NCI-H2029 treated with DMSO at 0.1 percent for 48 hours (cell line): ENCODE results near the gene CCNB1IP1.
"Not testable (repeated sequence)": the region's sequence is repeated elsewhere in the genome, so short reads cannot be mapped to it uniquely, and the experiment has no call there.

ENCODE experiments used
- DNase-seq: peaks from one replicate; lab custom pipeline; 2025; lab: John Stamatoyannopoulos, UW

The CCNB1IP1 gene

DNA sequence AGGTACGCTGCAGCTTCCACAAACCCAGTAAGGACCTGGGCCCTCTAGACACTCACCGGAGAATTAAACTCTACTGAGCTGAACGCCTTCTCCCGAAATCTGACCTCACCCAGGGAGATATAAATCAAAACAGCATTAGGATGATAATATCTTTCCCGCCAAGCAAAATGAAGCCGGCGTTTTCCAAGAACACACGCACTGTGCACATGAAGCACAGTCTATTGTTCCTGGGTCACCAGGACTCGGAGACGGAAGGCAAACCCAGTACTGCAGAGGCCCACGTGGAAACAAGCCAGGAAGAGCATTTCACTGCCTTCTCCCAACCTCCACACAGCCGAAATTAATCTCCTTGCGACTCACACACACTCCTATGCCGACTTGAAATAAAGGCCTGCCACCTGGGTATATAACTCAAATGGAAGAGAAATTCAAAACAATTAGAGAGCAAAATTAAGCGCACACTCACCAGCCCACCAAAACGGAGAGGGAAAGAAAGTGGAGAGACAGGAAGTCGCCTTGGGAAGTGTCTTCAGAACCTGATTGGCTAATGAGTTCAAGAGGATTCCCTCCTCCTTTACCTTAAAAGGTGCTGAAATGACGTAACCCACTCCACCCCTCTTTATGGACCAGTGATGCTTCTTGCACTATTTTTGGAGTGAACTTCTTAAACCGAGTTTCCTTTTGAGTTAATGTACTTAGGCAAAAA, at the start of gene CCNB1IP1:
Gene CCNB1IP1 (minus strand): TSS at position 492 of the 706 bp plus-strand sequence. CDS start 16,756 bp downstream, outside the sequence.
- peak; percentile 95 for DNase-seq

GRCh38 chr14:20382526-20382925, 49.4 kb upstream of the CCNB1IP1 start:
- DNase-seq = no peak

DNA sequence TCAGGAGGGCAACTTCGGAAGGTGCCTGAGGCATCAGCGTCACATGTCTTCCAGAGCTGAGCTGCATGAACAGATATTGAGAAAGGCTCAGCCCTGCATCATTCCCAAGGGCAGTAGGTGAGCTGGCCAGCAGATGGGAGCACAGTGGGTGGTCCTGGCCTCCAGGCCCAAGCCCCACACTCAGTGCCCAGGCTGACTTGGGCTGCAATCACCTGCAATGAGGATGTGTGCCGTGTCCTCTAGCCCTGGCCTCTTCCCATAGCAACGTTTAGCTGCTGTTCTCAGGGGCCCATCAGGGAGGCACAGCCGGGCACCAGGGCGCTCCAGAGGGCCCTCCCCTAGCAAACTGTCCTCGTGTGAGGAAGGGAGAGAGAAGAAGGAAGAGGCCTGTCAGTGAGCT, 48.3 kb upstream of the CCNB1IP1 start:
- no peak for DNase-seq

DNA sequence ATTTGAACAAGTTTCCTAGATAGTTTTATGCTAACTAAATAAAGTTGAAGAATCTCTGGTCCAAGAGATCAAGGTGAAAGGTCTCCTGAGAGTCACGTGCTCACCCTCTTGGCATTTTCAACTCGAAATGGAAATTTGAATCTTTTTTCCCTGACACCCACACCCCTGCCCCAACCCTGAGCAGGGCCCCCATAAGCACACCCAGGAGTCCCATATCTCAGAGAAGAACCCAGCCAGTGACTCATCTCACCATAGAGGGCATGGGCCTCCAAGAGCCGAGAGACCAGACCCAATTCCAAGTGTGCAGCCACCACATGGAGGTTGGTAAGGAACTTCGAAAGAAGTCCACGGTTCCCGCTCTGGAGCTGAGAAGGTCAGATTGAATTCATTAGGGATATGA, 47.6 kb upstream of the CCNB1IP1 start:
- DNase-seq = no peak

DNA sequence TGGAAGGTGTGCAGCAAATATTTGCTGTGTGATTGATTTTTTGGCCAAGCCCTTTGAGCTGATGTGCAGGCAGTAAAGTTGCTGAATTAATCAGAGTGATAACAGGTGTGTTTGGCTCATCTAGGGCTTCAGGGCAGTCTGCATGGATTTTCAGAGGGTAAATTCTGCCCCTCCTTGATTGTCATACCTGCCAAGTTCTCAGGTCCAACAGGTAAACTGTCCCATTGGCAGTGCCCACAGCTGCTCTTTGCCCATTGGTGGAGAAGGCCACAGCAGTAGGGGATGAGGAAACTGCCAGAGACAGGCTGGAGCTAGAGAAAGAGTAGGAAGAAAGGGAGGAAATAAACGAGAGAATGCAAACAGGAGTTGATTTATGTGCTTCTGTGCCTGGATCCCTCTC, 46.7 kb upstream of the CCNB1IP1 start:
- DNase-seq = no peak

DNA sequence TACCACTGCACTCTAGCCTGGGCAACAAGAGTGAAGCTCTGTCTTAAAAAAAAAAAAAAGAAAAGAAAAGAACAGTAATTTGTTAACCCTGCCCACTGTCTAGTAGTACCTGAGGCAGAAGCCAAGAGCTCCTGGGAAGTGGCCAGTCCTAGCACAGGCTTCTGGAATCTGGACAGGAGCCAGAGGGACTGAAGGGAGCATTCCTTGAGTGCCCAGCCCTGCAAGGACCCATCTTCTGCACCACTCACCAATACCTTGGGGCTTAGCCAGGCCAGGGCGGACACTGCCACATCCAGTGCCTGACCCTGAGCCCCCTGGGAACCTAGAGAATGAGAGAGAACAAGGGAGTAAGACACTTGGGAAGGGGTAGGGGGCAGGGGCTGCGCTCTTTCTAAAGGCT, 44.1 kb upstream of the CCNB1IP1 start:
- no peak for DNase-seq

- no peak for DNase-seq
Observed at GRCh38 chr14:20376071-20376588, 43.1 kb upstream of the CCNB1IP1 start.

GRCh38 chr14:20375471-20375870, 42.4 kb upstream of the CCNB1IP1 start:
- no peak for DNase-seq

DNA sequence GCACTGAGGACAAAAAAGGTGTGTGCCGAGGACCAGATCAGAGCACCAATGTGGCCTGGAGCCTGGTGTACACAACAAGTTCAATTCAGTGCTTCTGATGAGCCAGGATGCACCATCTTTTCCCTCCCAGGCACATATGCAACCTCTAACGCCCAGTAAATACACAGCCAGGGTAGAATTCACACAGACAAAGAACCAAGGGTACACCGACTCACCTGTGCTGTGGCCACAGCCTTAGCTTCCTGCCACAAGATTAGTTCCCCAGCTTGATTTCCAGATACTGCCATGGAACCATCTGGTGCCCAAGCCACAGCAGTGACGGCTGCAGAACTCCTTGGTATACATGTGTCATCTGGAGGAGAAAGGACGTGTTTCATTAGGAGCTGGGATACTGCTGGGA, 39.7 kb upstream of the CCNB1IP1 start:
- DNase-seq = no peak

DNA sequence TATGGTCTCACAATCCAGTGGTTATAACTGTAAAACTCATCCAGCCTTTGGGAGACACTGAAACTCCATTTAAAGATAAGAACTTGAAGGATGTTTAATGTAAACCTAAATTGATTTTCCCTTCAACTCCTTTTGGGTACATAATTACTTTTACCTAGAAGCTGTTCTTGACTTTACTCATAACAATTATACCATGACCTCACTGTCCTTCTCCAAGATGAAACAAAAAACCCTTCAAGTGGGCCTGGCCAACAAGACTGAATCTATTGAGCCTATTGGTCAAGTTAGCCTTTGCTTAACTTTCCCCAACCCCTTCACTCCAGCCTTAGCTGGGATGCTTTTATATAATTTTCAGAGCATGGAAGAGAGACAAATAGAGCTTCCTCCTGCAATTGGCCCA, 32.8 kb upstream of the CCNB1IP1 start:
- no peak for DNase-seq

GRCh38 chr14:20358474-20358873, 25.4 kb upstream of the CCNB1IP1 start:
- not testable (repeated sequence) for DNase-seq

DNA sequence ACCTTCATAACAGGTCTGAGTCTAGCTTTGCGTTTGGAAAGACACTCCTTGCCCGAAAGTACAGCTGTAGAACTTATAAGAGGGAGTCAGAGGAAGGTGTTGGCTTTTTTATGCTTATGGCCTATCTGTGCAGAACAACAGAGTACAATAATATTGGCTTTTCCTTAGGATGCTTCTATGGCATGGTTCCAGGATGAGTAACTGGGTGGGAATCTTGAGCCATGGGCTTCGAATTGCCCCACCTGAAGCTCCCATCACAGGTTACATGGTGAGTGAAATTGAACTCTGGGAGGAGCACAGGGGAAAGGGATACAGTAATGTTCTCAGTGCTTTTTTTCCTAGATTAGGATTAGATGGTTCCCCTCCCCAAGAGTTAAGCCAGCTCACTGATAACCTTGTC, 23.3 kb upstream of the CCNB1IP1 start:
- no peak for DNase-seq

GRCh38 chr14:20350860-20351259, 17.8 kb upstream of the CCNB1IP1 start:
- no peak for DNase-seq

DNA sequence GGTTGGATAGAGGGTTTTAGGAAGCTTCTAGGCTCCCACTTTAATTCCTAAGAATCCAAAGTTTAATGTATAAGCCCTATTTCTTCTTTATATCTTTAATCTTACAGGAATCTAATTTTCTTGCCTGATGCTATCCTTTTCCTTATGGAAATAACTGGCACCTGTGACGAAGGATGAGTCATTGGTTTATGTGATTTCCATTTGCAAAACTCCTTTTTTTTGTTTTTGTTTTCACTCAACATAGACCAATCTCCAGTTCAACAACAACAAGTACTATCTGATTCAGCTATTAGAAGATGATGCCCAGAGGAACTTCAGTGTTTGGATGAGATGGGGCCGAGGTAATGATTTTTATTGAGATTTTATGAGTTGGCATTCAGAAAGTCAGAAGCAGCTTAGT, 17.2 kb upstream of the CCNB1IP1 start:
- DNase-seq = no peak

GRCh38 chr14:20347747-20348146, 14.7 kb upstream of the CCNB1IP1 start:
- DNase-seq = no peak

GRCh38 chr14:20346713-20347112, 13.6 kb upstream of the CCNB1IP1 start:
- DNase-seq = no peak

- DNase-seq = no peak
Observed at GRCh38 chr14:20345366-20345765, 12.3 kb upstream of the CCNB1IP1 start.

GRCh38 chr14:20343862-20344220, 10.8 kb upstream of the CCNB1IP1 start:
- DNase-seq = no peak

DNA sequence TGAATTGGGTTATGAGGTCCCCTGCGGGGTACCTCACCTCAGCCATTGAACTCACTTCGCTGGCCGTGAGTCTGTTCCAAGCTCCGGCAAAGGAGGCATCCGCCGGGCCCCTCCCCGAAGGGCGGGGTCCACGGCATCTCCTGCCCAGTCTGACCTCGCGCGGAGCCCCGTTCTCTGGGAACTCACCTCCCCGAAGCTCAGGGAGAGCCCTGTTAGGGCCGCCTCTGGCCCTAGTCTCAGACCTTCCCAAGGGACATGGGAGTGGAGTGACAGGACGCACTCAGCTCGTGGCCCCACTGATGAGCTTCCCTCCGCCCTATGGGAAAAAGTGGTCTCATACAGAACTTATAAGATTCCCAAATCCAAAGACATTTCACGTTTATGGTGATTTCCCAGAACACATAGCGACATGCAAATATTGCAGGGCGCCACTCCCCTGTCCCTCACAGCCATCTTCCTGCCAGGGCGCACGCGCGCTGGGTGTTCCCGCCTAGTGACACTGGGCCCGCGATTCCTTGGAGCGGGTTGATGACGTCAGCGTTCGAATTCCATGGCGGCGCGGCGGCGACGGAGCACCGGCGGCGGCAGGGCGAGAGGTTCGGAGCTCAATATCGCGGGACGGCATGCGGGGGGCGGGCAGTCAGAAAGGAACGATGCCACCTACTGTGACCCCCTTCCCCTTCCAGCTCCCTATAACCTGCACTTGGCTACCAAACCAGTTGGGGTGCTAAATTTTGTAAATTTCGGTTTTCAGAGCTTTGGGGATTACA, 10.2 kb upstream of the CCNB1IP1 start, which contains the start of gene PARP2:
Gene PARP2 (plus strand): TSS at position 544 of the 770 bp plus-strand sequence. CDS start 7 bp downstream, at position 551.
- DNase-seq = peak; percentile 99

- DNase-seq = no peak
Observed at GRCh38 chr14:20341646-20342045, 8.6 kb upstream of the CCNB1IP1 start.

GRCh38 chr14:20341032-20341431, 8.0 kb upstream of the CCNB1IP1 start:
- DNase-seq = not testable (repeated sequence)

DNA sequence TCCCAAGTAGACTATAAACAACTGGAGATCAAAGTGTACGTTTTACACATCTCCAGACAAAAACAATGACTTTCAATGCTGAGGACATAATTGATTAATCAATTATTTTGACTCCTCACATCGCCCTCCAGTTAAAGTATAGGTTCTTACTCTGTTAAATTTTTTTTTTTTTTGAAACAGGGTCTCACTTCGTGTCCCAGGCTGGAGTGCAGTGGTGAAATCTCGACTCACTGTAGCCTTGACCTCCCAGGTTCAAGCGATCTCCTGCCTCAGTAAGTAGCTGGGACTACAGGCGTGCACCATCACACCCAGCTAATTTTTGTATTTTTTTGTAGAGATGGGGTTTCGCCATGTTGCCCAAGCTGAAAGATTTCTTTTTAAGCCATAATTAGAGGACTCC, 938 bp upstream of the CCNB1IP1 start:
- no peak for DNase-seq

DNA sequence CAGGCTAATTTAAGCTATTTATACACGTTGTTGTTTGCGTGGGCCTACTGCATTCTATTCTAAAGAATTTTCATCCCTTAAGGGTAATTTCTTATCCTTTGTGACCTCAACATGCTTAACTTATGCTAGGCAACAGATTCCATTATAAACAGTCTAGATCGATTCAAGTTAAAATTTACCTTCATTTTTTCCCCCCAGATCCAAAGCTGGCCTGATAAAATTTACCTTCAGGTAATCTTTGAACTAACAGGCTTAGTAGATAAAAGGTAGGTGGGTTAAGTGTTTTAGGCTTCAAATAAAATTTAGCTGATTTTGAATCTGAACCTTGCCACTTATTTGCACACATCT, 389 bp upstream of the CCNB1IP1 start:
- DNase-seq = no peak
